Stomach (tissue), 9 donors: ENCODE data around the gene CCDC61. TPM values are rescaled to one million over a fixed set of nuclear protein-coding genes. Genes with fewer than 3 reads are reported as not detected.

Experiments used
- DNase-seq, 2 donors: peaks; one replicate each; pipeline versions ENCODE4 v3.0.0 to v3.0.0-alpha.2; 2013 to 2019
- H3K27ac ChIP-seq, 5 donors: fragments of 200-600 bp in 4 of 5; sonication (generic) in 4 of 5; one replicate each; pipeline ENCODE4 v1.5.1; 2013 to 2019; ENCODE audit warnings: mild to moderate bottlenecking in 1 of 5, moderate library complexity in 1 of 5
- H3K27me3 ChIP-seq, 3 donors: fragments of 200-600 bp; sonication (generic); one replicate each; pipeline ENCODE4 v1.5.1; 2017 to 2019; ENCODE audit warnings: mixed run types in 1 of 3
- H3K36me3 ChIP-seq, 4 donors: fragments of 200-600 bp; sonication (generic); 1 replicate in 3 of 4; 2 replicates in 1 of 4; pipeline ENCODE4 v1.5.1; 2016 to 2019
- H3K4me1 ChIP-seq, 4 donors: fragments of 200-600 bp; sonication (generic); one replicate each; pipeline ENCODE4 v1.5.1; 2016 to 2019
- H3K4me3 ChIP-seq, 4 donors: fragments of 200-600 bp; sonication (generic) in 3 of 4; one replicate each; pipeline ENCODE4 v1.5.1; 2016 to 2019; ENCODE audit warnings: mild to moderate bottlenecking in 1 of 4
- H3K9me3 ChIP-seq, 4 donors: fragments of 200-600 bp; sonication (generic); one replicate each; pipeline ENCODE4 v1.5.1; 2016 to 2019
- EP300 ChIP-seq: sonication (generic); formaldehyde crosslinking; IDR thresholded peaks from one replicate; pipeline ENCODE4 v1.6.1; 2017; ENCODE audit warnings: antibody characterized with exemption
- POLR2A ChIP-seq, 4 donors: fragments of 450-650 bp; IDR thresholded peaks; one replicate each; pipeline ENCODE4 v1.6.1; 2016; ENCODE audit warnings: antibody characterized with exemption in 4 of 4, control low read depth in 2 of 4, mild to moderate bottlenecking in 1 of 4, moderate library complexity in 1 of 4
- POLR2AphosphoS5 ChIP-seq, 3 donors: sonication (generic); formaldehyde crosslinking; IDR thresholded peaks; one replicate each; pipeline ENCODE4 v1.6.1; 2016; ENCODE audit warnings: antibody characterized with exemption in 3 of 3
- WGBS, 5 donors: extraction: QIAGEN DNeasy Blood & Tissue Kit in 3 of 5; methylation state at CpG; one replicate each; pipeline versions ENCODE4 v1.1.5 to v1.1.7; 2013 to 2018; 5-methylcytosine and 5-hydroxymethylcytosine counted together
- intact Hi-C: fragments of 100-400 bp; cut with DNase I; formaldehyde crosslinking; loops from one replicate; pipeline ENCODE4 v1.15.1; 2023; ENCODE audit warnings: low total_unique reads
- polyA plus RNA-seq, 3 donors: library from polyadenylated mRNA; stranded (reverse); fragments of 200-250 nt; gene quantifications; one replicate each; pipeline ENCODE4 v1.2.3, GENCODE V29; 2013
- total RNA-seq, 5 donors: library from RNA; depleted of rRNA; stranded (reverse); fragments of >200 nt; gene quantifications; one replicate each; pipeline versions ENCODE4 v1.1.0 to v1.2.3, GENCODE V29; 2014 to 2016
- TF ChIP-seq, protein P1 (sequence below), 7 experiments: fragments of 450-650 bp in 4 of 7; fragments of 200-600 bp in 3 of 7; sonication (generic) in 3 of 7; IDR thresholded peaks; one replicate each; pipeline ENCODE4 v1.5.1; 2016 to 2019; ENCODE audit warnings: antibody characterized with exemption in 7 of 7, control low read depth in 2 of 7, mild to moderate bottlenecking in 1 of 7
- donor health status: healthy with polysubstance abuse.
- donor health status: Bipolar disorder and iron deficiency.
- donor health status: healthy.

Gene CCDC61
- total and polyA plus RNA-seq, 8 donors = 2.4 to 38.8 (median 13.2) TPM

GRCh38 chr19:46019270-46019669 lies 24.0 kb downstream of the CCDC61 start:
- intact Hi-C loops = no loop called here
- no peak for DNase-seq
- no peaks in the 10 kb centered on the region for H3K9me3 ChIP-seq
- H3K4me1 ChIP-seq = peaks cover 25 to 40% (median 36%) of the 10 kb centered on the region in 4 donors
- peaks cover 6 to 51% (median 39%) of the 10 kb centered on the region in 3 donors for H3K27me3 ChIP-seq
- TF ChIP-seq POLR2AphosphoS5 (IDR thresholded peaks at IDR 0.05) (no peak), EP300 (no peak), POLR2A (IDR thresholded peaks at IDR 0.05) (no peak)
- TF ChIP-seq, protein P1, sequence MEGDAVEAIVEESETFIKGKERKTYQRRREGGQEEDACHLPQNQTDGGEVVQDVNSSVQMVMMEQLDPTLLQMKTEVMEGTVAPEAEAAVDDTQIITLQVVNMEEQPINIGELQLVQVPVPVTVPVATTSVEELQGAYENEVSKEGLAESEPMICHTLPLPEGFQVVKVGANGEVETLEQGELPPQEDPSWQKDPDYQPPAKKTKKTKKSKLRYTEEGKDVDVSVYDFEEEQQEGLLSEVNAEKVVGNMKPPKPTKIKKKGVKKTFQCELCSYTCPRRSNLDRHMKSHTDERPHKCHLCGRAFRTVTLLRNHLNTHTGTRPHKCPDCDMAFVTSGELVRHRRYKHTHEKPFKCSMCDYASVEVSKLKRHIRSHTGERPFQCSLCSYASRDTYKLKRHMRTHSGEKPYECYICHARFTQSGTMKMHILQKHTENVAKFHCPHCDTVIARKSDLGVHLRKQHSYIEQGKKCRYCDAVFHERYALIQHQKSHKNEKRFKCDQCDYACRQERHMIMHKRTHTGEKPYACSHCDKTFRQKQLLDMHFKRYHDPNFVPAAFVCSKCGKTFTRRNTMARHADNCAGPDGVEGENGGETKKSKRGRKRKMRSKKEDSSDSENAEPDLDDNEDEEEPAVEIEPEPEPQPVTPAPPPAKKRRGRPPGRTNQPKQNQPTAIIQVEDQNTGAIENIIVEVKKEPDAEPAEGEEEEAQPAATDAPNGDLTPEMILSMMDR (IDR thresholded peaks at IDR 0.05) = no peak
- no peak overlapping the region for H3K27ac ChIP-seq
- WGBS, 5 donors = 87 to 94% (median 91%) methylated on average over 11 to 13 of the region's 13 CpGs
- peaks cover 0 to 16% (median 7%) of the 10 kb centered on the region in 4 donors for H3K36me3 ChIP-seq
- no peak overlapping the region for H3K4me3 ChIP-seq

GRCh38 chr19:46020819-46021125 lies 25.5 kb downstream of the CCDC61 start:
- no peak for TF ChIP-seq POLR2AphosphoS5 (IDR thresholded peaks at IDR 0.05)
- no peak for TF ChIP-seq EP300
- H3K4me3 ChIP-seq = no peak overlapping the region
- WGBS, 5 donors = 81 to 91% (median 88%) methylated on average over 6 to 7 of the region's 7 CpGs
- H3K4me1 ChIP-seq = peaks cover 10 to 25% (median 21%) of the 10 kb centered on the region in 4 donors
- no peak overlapping the region for H3K27ac ChIP-seq
- H3K9me3 ChIP-seq = no peaks in the 10 kb centered on the region
- DNase-seq = no peak
- H3K27me3 ChIP-seq = peaks cover 7 to 45% (median 24%) of the 10 kb centered on the region in 3 donors
- peaks cover 0 to 16% (median 7%) of the 10 kb centered on the region in 4 donors for H3K36me3 ChIP-seq
- intact Hi-C loops = no loop called here

GRCh38 chr19:46021531-46022041 lies 26.3 kb downstream of the CCDC61 start:
- Histone ChIP-seq H3K36me3 (peaks cover 0 to 16% (median 7%) of the 10 kb centered on the region in 4 donors), H3K27me3 (peaks cover 9 to 48% (median 19%) of the 10 kb centered on the region in 3 donors), H3K4me3 (peak overlapping the region in 1 of 4 donors; percentile 32), H3K9me3 (no peaks in the 10 kb centered on the region), H3K27ac (no peak overlapping the region), H3K4me1 (peaks cover 3 to 17% (median 13%) of the 10 kb centered on the region in 4 donors)
- intact Hi-C loops = no loop called here
- 26 to 46% (median 33%) methylated on average over 10 to 11 of the region's 11 CpGs for WGBS, 5 donors
- DNase-seq = peak; percentile 46 to 58
- no peak for TF ChIP-seq EP300
- TF ChIP-seq, protein P1 (IDR thresholded peaks at IDR 0.05) = peak in 1 of 7 experiments; percentile 12

DNA sequence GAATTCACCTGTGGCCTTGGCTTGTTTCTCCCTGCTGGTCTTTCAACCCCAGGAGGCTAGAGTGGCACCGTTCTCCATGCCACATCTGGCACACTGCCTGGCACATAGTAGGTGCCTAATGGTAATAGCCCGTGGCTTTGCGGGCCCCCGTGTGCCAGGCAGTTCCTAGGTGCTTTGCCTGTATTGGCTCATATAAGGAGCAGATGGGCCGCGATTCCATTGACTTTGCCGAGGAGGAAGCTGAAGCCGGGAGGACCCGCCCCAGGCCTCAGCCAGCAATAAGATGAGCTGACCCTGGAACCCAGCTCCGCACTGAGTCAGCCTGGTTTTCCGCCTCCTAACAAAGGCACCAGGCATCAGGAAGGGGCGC lies 26.8 kb downstream of the CCDC61 start:
- peaks cover 9 to 52% (median 19%) of the 10 kb centered on the region in 3 donors for H3K27me3 ChIP-seq
- no peak overlapping the region for H3K27ac ChIP-seq
- intact Hi-C loops = no loop called here
- no peak for DNase-seq
- WGBS, 5 donors = 37 to 52% (median 43%) methylated on average over 12 of the region's 12 CpGs
- TF ChIP-seq POLR2A (IDR thresholded peaks at IDR 0.05) = no peak
- TF ChIP-seq, protein P1 (IDR thresholded peaks at IDR 0.05) = no peak
- TF ChIP-seq EP300 = no peak
- no peak for TF ChIP-seq POLR2AphosphoS5 (IDR thresholded peaks at IDR 0.05)
- peaks cover 0 to 16% (median 7%) of the 10 kb centered on the region in 4 donors for H3K36me3 ChIP-seq
- peaks cover 1 to 13% (median 8%) of the 10 kb centered on the region in 4 donors for H3K4me1 ChIP-seq
- peak overlapping the region in 1 of 4 donors; percentile 32 for H3K4me3 ChIP-seq
- H3K9me3 ChIP-seq = no peaks in the 10 kb centered on the region
